ENCODE results near the gene SH2D1A. TPM values are rescaled to one million over a fixed set of nuclear protein-coding genes. Genes with fewer than 3 reads are reported as not detected.

SH2D1A gene
- total and polyA plus RNA-seq, 2 donors (not counting 3 experiments of a cell fraction or from before 2014, with no cell fraction given) = not detected

GRCh38 chrX:124395145-124395880 lies 49.0 kb downstream of the SH2D1A start:
- H3K4me2 ChIP-seq (ENCODE audit: insufficient read depth, low read length) = no peak overlapping the region
- no peaks in the 10 kb centered on the region for H3K27me3 ChIP-seq (ENCODE audit: control insufficient read depth in 2 of 2, insufficient read depth in 2 of 2, low read length in 2 of 2)
- no peaks in the 10 kb centered on the region for H3K9me3 ChIP-seq (replicated peaks; ENCODE audit: control insufficient read depth, insufficient read depth, low read length)
- no peaks in the 10 kb centered on the region for H4K20me1 ChIP-seq (replicated peaks; ENCODE audit: control insufficient read depth, extremely low read depth, insufficient read depth, low read length)
- no peak overlapping the region for H3K27ac ChIP-seq (ENCODE audit: insufficient read depth, low read depth, low read length)
- H3K9ac ChIP-seq (replicated peaks; ENCODE audit: extremely low read depth, insufficient read depth, low read length) = no peak overlapping the region
- DNase-seq (ENCODE audit: low read depth, low spot score) (no peak), FAIRE-seq (no peak)
- intact Hi-C loops (cut with micrococcal nuclease) (no loop called here), dilution Hi-C loops (cut with MboI; ENCODE audit: extremely low pct_ligation_motif_present, low sequenced_read_pairs) (no loop called here)
- H3K79me2 ChIP-seq (ENCODE audit: control insufficient read depth, insufficient read depth, low read length) = no peaks in the 10 kb centered on the region
- no peaks in the 10 kb centered on the region for H3K4me1 ChIP-seq (ENCODE audit: control insufficient read depth, extremely low read depth, insufficient read depth, low read length)
- H3K4me3 ChIP-seq (replicated peaks in 1 of 3; ENCODE audit: insufficient read depth in 1 of 3, low read depth in 1 of 3, low read length in 3 of 3) = no peak overlapping the region
- CTCF ChIA-PET = no interaction called here
- POLR2A ChIA-PET = no interaction called here
- H3K36me3 ChIP-seq (ENCODE audit: control insufficient read depth in 2 of 2, extremely low read depth in 1 of 2, insufficient read depth in 2 of 2, low read length in 2 of 2) = no peaks in the 10 kb centered on the region
- no peak for TF ChIP-seq CTCF (IDR thresholded peaks at IDR 0.05; ENCODE audit: extremely low read depth in 1 of 2, insufficient read depth in 1 of 2, low read depth in 1 of 2, low read length in 2 of 2)
- TF ChIP-seq POLR2A (IDR thresholded peaks at IDR 0.05; ENCODE audit: low read depth, low read length) = no peak
- TF ChIP-seq MYC (IDR thresholded peaks at IDR 0.05; ENCODE audit: low read depth, low read length) = no peak
- no peak for TF ChIP-seq GATA2 (IDR thresholded peaks at IDR 0.05; ENCODE audit: insufficient read depth, insufficient read length, low read depth, low read length)
- TF ChIP-seq, protein P1, sequence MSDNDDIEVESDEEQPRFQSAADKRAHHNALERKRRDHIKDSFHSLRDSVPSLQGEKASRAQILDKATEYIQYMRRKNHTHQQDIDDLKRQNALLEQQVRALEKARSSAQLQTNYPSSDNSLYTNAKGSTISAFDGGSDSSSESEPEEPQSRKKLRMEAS (IDR thresholded peaks at IDR 0.05; ENCODE audit: insufficient read depth, insufficient read length) = no peak
- no peak for TF ChIP-seq POLR2AphosphoS5 (IDR thresholded peaks at IDR 0.05; ENCODE audit: insufficient read depth, low read depth, low read length)
- no peak for TF ChIP-seq EZH2 (IDR thresholded peaks at IDR 0.05; ENCODE audit: borderline replicate concordance, low read depth, low read length, severe bottlenecking)
- no peak for TF ChIP-seq JUN (IDR thresholded peaks at IDR 0.05; ENCODE audit: borderline replicate concordance, insufficient read depth, insufficient read length, low read depth)
- TF ChIP-seq FOS (IDR thresholded peaks at IDR 0.05; ENCODE audit: borderline replicate concordance, insufficient read depth, low read length) = no peak
- no peaks in the 10 kb centered on the region for H3K9me1 ChIP-seq (replicated peaks; ENCODE audit: control insufficient read depth, extremely low read depth, insufficient read depth, low read length)
- no peak overlapping the region for H2AFZ ChIP-seq (ENCODE audit: low read depth, low read length)
- BruUV-seq (replicated peaks) = no TSS peak

Measured in endothelial cell of umbilical vein (primary cell).